ENCODE measurements around the gene DNAI4. TPM values are rescaled to one million over a fixed set of nuclear protein-coding genes. Genes with fewer than 3 reads are reported as not detected.

DNAI4 gene
- total and polyA plus RNA-seq, 2 experiments from 2014 or later = 2.9 to 5.9 TPM

DNA sequence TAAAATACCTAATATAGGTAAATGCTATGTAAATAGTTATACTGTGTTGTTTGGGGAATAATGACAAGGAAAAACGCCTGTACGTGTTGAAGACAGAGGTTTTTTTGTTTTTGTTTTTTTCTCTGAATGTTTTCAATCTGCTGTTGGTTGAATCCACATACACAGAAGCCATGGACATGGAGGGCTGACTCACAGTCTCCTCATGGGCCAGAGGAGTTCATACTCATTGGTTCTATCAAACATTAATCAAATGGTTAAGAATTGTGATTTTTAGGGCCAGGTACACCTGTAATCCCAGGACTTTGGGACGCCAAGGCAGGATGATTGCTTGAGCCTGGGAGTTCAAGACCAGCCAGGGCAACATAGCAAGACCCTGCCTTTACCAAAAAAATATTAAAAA lies 20.7 kb upstream of the DNAI4 start:
- H3K9me3 ChIP-seq (ENCODE audit: low read depth) = no peaks in the 10 kb centered on the region
- no peaks in the 10 kb centered on the region for H4K20me1 ChIP-seq (ENCODE audit: insufficient read depth, poor library complexity, severe bottlenecking)
- DNase-seq (ENCODE audit: low spot score) = no peak
- H3K9me2 ChIP-seq (replicated peaks; ENCODE audit: insufficient read depth) = no peaks in the 10 kb centered on the region
- no peak overlapping the region for H3K4me3 ChIP-seq
- H2AFZ ChIP-seq = no peak overlapping the region
- 100% methylated on average over 3 of the region's 3 CpGs for WGBS (ENCODE audit: low lambda C conversion rate, missing lambda C conversion rate)
- peaks cover 78% of the 10 kb centered on the region for H3K79me2 ChIP-seq
- H3K4me1 ChIP-seq (ENCODE audit: insufficient read depth) = peaks cover 10% of the 10 kb centered on the region
- TF ChIP-seq, protein P1, sequence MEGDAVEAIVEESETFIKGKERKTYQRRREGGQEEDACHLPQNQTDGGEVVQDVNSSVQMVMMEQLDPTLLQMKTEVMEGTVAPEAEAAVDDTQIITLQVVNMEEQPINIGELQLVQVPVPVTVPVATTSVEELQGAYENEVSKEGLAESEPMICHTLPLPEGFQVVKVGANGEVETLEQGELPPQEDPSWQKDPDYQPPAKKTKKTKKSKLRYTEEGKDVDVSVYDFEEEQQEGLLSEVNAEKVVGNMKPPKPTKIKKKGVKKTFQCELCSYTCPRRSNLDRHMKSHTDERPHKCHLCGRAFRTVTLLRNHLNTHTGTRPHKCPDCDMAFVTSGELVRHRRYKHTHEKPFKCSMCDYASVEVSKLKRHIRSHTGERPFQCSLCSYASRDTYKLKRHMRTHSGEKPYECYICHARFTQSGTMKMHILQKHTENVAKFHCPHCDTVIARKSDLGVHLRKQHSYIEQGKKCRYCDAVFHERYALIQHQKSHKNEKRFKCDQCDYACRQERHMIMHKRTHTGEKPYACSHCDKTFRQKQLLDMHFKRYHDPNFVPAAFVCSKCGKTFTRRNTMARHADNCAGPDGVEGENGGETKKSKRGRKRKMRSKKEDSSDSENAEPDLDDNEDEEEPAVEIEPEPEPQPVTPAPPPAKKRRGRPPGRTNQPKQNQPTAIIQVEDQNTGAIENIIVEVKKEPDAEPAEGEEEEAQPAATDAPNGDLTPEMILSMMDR (IDR thresholded peaks at IDR 0.05; ENCODE audit: poor library complexity) = no peak
- TF ChIP-seq EZH2 (IDR thresholded peaks at IDR 0.05; ENCODE audit: borderline replicate concordance) = no peak
- no peak for TF ChIP-seq EZH2phosphoT487 (IDR thresholded peaks at IDR 0.05; ENCODE audit: low read depth, severe bottlenecking, unreplicated experiment)
- H3K4me2 ChIP-seq = no peak overlapping the region
- no peaks in the 10 kb centered on the region for H3K27me3 ChIP-seq
- H3K27ac ChIP-seq = peak overlapping the region; percentile 4
- no peaks in the 10 kb centered on the region for H3K36me3 ChIP-seq (replicated peaks; ENCODE audit: insufficient read depth, low read depth)

DNA sequence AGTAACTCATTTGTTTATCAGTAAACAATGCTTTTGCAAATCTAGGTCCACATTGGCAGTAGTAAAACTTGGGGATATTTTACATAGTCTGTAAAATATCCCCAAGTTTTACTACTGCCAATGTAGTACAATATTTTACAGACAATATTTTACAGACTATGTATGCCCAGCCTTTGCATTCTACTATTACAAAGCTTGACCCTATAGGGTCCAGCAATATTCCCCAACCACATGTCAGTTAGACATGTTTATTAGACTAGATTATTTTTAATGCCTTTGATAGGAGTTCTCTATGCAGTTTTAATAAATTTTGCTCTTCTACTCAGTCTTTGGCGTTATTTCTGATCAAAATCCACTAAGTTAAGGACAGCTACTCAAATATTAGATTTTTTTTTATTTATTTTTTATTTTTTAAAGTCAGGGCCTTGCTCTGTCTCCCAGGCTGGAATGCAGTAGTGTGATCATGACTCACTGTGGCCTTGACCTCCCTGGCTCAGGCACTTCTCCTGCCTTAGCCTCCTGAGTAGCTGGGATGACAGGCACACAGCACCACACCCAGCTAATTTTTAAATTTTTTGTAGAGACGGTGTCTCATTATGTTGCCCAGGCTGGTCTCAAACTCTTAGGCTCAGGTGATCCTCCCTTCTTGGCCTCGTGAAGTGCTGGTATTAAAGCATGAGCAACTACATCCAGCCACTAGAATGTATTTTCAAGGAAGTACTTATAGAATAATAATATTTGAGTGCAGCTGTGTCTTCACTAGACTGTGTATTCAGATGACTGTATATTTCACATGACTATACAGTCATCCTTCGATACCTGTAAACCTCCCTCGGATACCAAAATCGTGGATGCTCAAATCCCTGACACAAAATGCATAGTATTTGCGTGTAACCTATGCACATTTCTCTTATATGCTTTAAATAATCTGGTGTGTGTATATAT lies 19.9 kb upstream of the DNAI4 start:
- H3K4me1 ChIP-seq (ENCODE audit: insufficient read depth) = peaks cover 10% of the 10 kb centered on the region
- DNase-seq (ENCODE audit: low spot score) = peak; percentile 18
- no peaks in the 10 kb centered on the region for H3K36me3 ChIP-seq (replicated peaks; ENCODE audit: insufficient read depth, low read depth)
- H3K27ac ChIP-seq = peak overlapping the region; percentile 60
- H3K4me3 ChIP-seq = no peak overlapping the region
- no peak overlapping the region for H3K4me2 ChIP-seq
- H4K20me1 ChIP-seq (ENCODE audit: insufficient read depth, poor library complexity, severe bottlenecking) = no peaks in the 10 kb centered on the region
- H3K9me3 ChIP-seq (ENCODE audit: low read depth) = no peaks in the 10 kb centered on the region
- WGBS (ENCODE audit: low lambda C conversion rate, missing lambda C conversion rate) = 93% methylated on average over 7 of the region's 7 CpGs
- peaks cover 80% of the 10 kb centered on the region for H3K79me2 ChIP-seq
- TF ChIP-seq EZH2 (IDR thresholded peaks at IDR 0.05; ENCODE audit: borderline replicate concordance) = no peak
- no peak for TF ChIP-seq EZH2phosphoT487 (IDR thresholded peaks at IDR 0.05; ENCODE audit: low read depth, severe bottlenecking, unreplicated experiment)
- TF ChIP-seq, protein P1 (IDR thresholded peaks at IDR 0.05; ENCODE audit: poor library complexity) = no peak
- H3K9me2 ChIP-seq (replicated peaks; ENCODE audit: insufficient read depth) = no peaks in the 10 kb centered on the region
- no peak overlapping the region for H2AFZ ChIP-seq
- H3K27me3 ChIP-seq = no peaks in the 10 kb centered on the region

DNA sequence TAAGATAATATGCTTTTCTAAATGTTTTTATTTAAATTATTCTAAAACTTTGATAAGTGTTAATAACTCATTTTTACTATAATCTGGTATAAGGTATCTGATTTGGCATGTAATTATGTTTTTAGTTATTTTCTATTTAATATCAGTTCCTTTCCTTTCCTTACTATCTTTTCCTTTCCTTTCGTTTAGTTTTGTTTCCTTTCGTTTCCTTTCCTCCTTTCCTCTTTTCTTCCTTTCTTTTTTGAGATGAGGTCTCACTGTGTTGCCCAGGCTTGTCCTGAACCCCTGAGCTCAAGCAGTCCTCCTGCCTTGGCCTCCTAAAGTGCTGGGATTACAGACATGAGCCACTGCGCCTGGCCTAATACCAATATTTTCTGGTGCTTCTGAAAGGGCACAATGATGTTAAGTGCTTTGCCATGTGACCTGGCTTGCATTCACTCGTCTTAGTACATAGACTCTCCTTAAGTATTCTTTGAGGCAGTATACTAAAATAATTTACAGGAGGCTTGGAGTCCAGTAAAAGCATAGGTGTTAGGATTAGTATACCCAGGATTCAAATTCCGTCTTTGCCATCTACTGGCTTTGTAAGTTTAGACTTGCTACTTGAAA lies 18.8 kb upstream of the DNAI4 start:
- TF ChIP-seq, protein P1 (IDR thresholded peaks at IDR 0.05; ENCODE audit: poor library complexity) = no peak
- TF ChIP-seq EZH2 (IDR thresholded peaks at IDR 0.05; ENCODE audit: borderline replicate concordance) (no peak), EZH2phosphoT487 (IDR thresholded peaks at IDR 0.05; ENCODE audit: low read depth, severe bottlenecking, unreplicated experiment) (no peak)
- no peaks in the 10 kb centered on the region for H3K9me3 ChIP-seq (ENCODE audit: low read depth)
- peaks cover 5% of the 10 kb centered on the region for H4K20me1 ChIP-seq (ENCODE audit: insufficient read depth, poor library complexity, severe bottlenecking)
- peak overlapping the region; percentile 60 for H3K27ac ChIP-seq
- peaks cover 10% of the 10 kb centered on the region for H3K4me1 ChIP-seq (ENCODE audit: insufficient read depth)
- H3K79me2 ChIP-seq = peaks cover 85% of the 10 kb centered on the region
- DNase-seq (ENCODE audit: low spot score) = no peak
- H3K36me3 ChIP-seq (replicated peaks; ENCODE audit: insufficient read depth, low read depth) = no peaks in the 10 kb centered on the region
- WGBS (ENCODE audit: low lambda C conversion rate, missing lambda C conversion rate) = 89% methylated on average over 5 of the region's 5 CpGs
- H2AFZ ChIP-seq = no peak overlapping the region
- no peak overlapping the region for H3K4me3 ChIP-seq
- no peaks in the 10 kb centered on the region for H3K27me3 ChIP-seq
- no peak overlapping the region for H3K4me2 ChIP-seq
- no peaks in the 10 kb centered on the region for H3K9me2 ChIP-seq (replicated peaks; ENCODE audit: insufficient read depth)
